Measurements from ENCODE around the gene STPG4. TPM values are rescaled to one million over a fixed set of nuclear protein-coding genes. Genes with fewer than 3 reads are reported as not detected.

Gene STPG4
- total RNA-seq, 4 donors from 2014 or later, result 0.30 to 2.6 (median 1.4) TPM; not detected in 1

DNA sequence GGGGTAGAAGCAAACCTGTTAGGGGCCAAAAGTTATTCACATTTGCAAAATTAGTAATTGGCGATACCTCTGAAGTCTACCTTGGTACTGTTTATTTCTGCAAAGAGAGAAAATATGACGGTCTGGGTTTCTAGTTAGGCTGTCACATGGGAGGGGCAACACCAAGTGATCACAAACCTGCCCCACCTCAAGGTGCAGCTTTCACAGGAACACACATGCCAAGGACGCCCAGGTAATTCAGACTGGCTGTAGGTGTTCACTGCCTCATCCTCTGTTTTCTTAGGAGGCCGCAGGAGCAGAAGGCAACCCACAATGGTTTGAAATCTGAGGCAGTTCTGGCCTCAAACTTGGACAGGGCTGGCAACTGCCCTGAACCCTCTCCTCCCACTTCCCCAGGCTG lies 56.2 kb downstream of the STPG4 start:
- TF ChIP-seq POLR2A (IDR thresholded peaks at IDR 0.05) (no peak), EP300 (IDR thresholded peaks at IDR 0.05) (no peak)
- TF ChIP-seq, protein P1, sequence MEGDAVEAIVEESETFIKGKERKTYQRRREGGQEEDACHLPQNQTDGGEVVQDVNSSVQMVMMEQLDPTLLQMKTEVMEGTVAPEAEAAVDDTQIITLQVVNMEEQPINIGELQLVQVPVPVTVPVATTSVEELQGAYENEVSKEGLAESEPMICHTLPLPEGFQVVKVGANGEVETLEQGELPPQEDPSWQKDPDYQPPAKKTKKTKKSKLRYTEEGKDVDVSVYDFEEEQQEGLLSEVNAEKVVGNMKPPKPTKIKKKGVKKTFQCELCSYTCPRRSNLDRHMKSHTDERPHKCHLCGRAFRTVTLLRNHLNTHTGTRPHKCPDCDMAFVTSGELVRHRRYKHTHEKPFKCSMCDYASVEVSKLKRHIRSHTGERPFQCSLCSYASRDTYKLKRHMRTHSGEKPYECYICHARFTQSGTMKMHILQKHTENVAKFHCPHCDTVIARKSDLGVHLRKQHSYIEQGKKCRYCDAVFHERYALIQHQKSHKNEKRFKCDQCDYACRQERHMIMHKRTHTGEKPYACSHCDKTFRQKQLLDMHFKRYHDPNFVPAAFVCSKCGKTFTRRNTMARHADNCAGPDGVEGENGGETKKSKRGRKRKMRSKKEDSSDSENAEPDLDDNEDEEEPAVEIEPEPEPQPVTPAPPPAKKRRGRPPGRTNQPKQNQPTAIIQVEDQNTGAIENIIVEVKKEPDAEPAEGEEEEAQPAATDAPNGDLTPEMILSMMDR (IDR thresholded peaks at IDR 0.05), result no peak
- no peak overlapping the region for H3K27ac ChIP-seq
- no peaks in the 10 kb centered on the region for H3K27me3 ChIP-seq
- WGBS, 2 donors, result 86 to 96% methylated on average over 4 of the region's 4 CpGs
- H3K36me3 ChIP-seq, result no peaks in the 10 kb centered on the region
- H3K4me3 ChIP-seq, result no peak overlapping the region
- no peaks in the 10 kb centered on the region for H3K9me3 ChIP-seq
- peaks cover 0 to 3% (median 0%) of the 10 kb centered on the region in 4 donors for H3K4me1 ChIP-seq
- no peak for DNase-seq (ENCODE audit: low spot score in 2 of 2)

DNA sequence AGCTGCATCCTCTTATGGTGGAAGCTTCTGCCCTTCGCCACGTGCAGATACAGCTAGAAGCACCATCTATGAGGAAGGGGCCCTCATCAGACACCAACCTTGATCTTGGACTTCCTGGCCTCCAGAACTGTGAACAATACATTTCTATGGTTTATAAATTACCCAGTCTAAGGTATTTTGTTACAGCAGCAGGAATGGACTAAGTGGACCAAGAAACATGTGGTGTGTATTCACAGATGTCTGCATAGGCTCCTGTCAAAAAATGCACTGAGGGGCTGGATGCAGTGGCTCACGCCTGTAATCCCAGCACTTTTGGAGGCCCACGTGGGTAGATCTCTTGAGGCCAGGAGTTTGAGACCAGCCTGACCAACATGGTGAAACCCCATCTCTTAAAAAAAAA lies 57.5 kb downstream of the STPG4 start:
- Histone ChIP-seq H3K27ac (no peak overlapping the region), H3K9me3 (no peaks in the 10 kb centered on the region), H3K27me3 (no peaks in the 10 kb centered on the region), H3K36me3 (no peaks in the 10 kb centered on the region), H3K4me3 (no peak overlapping the region), H3K4me1 (peaks cover 0 to 3% (median 0%) of the 10 kb centered on the region in 4 donors)
- 87 to 95% methylated on average over 4 of the region's 4 CpGs for WGBS, 2 donors
- no peak for DNase-seq (ENCODE audit: low spot score in 2 of 2)
- TF ChIP-seq POLR2A (IDR thresholded peaks at IDR 0.05), result no peak
- TF ChIP-seq EP300 (IDR thresholded peaks at IDR 0.05), result no peak
- TF ChIP-seq, protein P1 (IDR thresholded peaks at IDR 0.05), result no peak

DNA sequence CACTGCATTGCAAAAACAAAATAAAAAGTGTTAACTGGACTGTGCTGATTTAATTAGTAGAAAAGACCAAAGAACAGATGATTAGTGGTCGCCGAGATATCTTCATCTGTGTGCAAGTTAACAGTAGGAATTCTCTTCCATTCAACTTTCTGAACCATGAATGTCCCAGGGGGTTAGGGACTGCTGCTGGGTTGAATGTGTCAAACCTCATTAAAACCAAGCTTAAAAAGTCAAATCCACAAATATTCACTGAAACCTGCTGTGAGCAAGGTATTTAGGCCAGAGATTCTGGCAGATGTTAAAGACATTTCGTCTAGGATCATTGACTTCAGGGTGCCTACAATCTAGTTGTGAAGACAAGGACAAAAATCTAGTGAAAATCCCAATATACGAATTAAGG lies 58.7 kb downstream of the STPG4 start:
- H3K9me3 ChIP-seq, result no peaks in the 10 kb centered on the region
- H3K27ac ChIP-seq, result no peak overlapping the region
- WGBS, 2 donors, result 92 to 96% methylated on average over 4 of the region's 4 CpGs
- H3K4me3 ChIP-seq, result no peak overlapping the region
- H3K4me1 ChIP-seq, result peaks cover 0 to 8% (median 0%) of the 10 kb centered on the region in 4 donors
- H3K36me3 ChIP-seq, result no peaks in the 10 kb centered on the region
- H3K27me3 ChIP-seq, result no peaks in the 10 kb centered on the region
- TF ChIP-seq POLR2A (IDR thresholded peaks at IDR 0.05), result no peak
- TF ChIP-seq, protein P1 (IDR thresholded peaks at IDR 0.05), result no peak
- TF ChIP-seq EP300 (IDR thresholded peaks at IDR 0.05), result no peak
- no peak for DNase-seq (ENCODE audit: low spot score in 2 of 2)

DNA sequence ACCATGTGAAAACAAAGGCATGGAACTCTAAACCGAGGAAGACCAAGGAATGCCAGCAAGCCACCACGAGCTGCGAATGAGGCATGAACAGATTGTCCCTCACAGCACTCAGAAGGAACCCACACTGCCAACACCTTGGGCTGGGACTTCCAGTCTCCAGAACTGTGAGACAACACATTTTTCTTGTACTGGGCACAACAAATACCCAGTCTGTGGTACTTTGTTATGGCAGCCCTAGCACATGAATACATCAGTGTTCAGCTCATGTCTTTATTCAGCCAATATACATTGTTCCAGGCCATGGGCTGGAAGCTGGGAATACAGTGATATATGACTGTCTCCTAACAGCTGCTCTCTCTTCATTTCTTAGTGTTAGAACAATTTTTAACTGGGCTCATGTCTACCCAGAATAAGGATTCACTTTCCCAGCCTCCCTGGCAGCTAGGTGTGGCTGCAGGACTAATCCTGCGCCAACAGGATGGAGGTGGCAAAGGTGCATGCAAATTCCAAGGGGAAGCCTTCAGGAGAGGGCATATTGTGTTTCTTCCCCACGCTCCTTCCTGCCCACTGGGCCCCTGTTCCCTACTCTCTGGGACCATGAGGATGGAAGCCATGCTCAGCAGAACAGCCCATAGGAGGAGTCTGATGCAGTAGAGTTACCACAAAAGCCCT lies 59.6 kb downstream of the STPG4 start:
- Histone ChIP-seq H3K27me3 (no peaks in the 10 kb centered on the region), H3K27ac (no peak overlapping the region), H3K4me3 (no peak overlapping the region), H3K36me3 (no peaks in the 10 kb centered on the region), H3K4me1 (peaks cover 0 to 17% (median 0%) of the 10 kb centered on the region in 4 donors), H3K9me3 (no peaks in the 10 kb centered on the region)
- no peak for DNase-seq (ENCODE audit: low spot score in 2 of 2)
- 77 to 86% methylated on average over 5 of the region's 5 CpGs for WGBS, 2 donors
- TF ChIP-seq, protein P1 (IDR thresholded peaks at IDR 0.05), result no peak
- TF ChIP-seq POLR2A (IDR thresholded peaks at IDR 0.05), result no peak
- TF ChIP-seq EP300 (IDR thresholded peaks at IDR 0.05), result no peak

DNA sequence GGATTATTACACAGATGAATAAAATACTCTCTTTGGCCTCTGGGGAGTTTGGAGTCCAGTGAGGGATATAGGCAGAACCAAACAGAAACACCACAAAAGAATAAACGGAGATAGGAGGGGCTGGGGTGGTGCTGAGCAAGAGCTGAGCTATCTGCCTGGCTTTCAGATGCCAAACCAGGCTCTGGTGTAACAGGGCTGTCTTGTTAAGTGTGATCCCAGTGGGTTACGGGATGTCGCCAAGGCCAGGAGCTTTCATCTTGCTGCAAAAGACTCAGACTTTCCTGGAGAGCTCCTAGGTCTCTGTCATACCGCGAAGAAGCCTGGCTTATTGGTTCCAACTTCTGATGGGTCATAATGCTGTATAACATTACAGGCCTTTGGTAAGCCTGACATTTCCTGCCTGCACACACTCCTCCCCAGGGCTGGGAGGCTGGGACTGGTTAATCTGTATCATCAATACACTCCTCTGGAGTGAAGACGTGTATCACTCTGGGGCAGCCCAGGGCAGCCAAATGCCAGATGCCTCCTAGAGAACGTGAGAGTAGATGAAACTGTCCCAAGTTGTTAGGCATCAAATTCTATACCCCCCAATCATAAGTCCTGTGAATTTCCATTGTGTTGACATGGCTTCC lies 60.5 kb downstream of the STPG4 start:
- H3K4me3 ChIP-seq, result no peak overlapping the region
- H3K27ac ChIP-seq, result no peak overlapping the region
- TF ChIP-seq, protein P1 (IDR thresholded peaks at IDR 0.05), result no peak
- no peak for TF ChIP-seq EP300 (IDR thresholded peaks at IDR 0.05)
- TF ChIP-seq POLR2A (IDR thresholded peaks at IDR 0.05), result no peak
- H3K9me3 ChIP-seq, result no peaks in the 10 kb centered on the region
- peaks cover 0 to 23% (median 0%) of the 10 kb centered on the region in 4 donors for H3K4me1 ChIP-seq
- H3K36me3 ChIP-seq, result no peaks in the 10 kb centered on the region
- H3K27me3 ChIP-seq, result no peaks in the 10 kb centered on the region
- DNase-seq (ENCODE audit: low spot score in 2 of 2), result no peak
- WGBS, 2 donors, result 80 to 83% methylated on average over 7 of the region's 7 CpGs

Data from tibial nerve (tissue), 4 donors.